IPS DF 19.7 (cell line): ENCODE measurements around the gene CD207.
A peak's percentile ranks its signal among the peaks of the same experiment; 100 is the strongest.

ENCODE experiments used
- DNase-seq: peaks from one replicate; pipeline ENCODE4 v3.0.0-alpha.2; 2013; ENCODE audit warnings: low read depth, low spot score

Gene CD207

DNA sequence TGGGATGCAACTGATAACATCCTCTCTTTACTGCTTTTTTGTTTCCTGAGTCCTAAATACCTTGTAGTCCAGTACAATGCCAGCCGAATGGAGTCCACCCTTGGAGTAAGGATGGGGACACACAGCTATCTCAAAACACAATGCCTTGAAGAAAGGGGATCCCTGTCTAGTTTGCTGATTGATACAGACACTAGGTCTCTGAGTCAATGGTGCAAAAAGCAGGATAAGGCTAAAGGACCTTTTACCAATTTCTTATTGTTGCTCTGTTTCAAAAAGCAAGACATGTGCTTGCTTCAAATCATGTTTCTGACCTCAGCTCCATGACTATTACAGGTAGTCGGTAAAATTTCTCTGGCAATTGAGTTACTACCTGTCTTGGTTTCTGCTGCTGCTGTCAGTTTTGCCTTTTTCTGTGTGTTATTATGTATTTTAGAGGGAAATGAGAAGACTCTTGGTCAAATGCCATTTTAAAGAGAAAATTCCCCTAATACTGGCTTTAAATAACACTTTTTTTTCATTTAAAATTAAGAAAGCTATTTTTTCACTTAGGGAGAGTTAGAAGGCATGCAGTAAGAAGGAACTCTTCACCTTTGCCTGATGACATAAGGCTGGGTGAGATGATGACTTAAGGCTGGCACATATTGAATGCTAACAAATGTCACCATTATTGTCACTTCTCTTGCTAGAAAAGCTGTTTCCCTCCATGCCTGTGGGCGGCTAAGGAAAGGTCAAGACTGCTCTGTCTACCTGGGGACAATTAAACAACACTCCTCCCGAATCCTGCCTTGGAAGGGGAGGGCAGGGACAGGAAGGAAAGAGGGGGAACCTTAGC lies 40.2 kb downstream of the CD207 start:
- DNase-seq, result no peak

DNA sequence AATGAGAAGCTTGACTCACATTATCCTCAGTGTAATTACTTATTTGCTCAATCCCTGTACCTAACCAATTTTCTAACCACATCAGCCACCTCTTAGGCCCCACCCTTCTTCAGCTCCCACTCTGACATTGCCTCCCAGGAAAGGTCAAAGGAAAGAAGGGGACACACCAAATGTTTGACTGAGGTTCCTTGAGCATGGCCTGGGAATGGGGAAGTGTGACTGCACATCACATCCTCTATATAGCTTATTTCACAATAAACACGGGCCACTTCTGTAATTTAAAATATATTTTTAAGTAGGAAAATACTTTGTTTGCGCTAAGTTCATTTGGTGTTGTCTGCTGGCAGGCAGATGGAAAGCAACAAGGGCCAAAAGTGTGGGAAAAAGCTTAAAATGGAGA lies 42.2 kb downstream of the CD207 start:
- DNase-seq, result no peak

DNA sequence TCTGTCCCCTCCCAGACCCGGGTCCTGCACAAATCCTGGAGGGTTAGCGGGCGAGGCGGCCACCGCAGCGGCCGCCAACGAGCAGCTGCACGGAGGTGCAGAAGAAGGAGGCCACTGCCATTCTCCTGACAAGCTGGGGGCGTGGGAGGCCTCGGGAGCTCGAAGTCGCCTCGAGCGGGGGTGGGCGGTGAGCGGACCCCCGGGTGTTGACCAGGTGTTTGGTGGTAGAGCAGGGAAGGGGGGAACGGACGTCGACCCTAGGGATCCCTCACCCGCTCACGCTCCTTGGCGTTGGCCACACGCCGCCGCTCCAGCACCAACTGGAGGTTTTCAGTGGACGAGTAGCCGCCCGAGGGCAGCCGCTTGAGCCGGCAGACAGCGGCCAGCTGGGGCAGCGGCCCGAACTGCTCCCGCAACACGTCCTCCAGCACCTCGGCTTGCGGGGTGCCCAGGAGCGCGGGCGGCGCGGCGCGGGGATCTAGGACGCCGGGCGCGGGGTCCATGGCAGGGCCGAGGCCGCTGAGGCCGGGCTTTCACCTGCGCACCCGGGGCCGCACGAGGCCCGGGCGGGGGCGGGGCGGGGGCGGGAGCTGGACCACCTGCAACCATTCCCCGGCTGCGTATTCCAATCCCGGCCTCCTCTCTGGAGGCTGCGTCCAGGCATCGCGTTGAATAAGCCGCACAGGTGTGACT lies 45.3 kb downstream of the CD207 start, which contains the start of gene FIGLA:
Gene FIGLA (minus strand): TSS at position 508 of the 693 bp plus-strand sequence. CDS start 5 bp downstream, at position 503.
- no peak for DNase-seq

DNA sequence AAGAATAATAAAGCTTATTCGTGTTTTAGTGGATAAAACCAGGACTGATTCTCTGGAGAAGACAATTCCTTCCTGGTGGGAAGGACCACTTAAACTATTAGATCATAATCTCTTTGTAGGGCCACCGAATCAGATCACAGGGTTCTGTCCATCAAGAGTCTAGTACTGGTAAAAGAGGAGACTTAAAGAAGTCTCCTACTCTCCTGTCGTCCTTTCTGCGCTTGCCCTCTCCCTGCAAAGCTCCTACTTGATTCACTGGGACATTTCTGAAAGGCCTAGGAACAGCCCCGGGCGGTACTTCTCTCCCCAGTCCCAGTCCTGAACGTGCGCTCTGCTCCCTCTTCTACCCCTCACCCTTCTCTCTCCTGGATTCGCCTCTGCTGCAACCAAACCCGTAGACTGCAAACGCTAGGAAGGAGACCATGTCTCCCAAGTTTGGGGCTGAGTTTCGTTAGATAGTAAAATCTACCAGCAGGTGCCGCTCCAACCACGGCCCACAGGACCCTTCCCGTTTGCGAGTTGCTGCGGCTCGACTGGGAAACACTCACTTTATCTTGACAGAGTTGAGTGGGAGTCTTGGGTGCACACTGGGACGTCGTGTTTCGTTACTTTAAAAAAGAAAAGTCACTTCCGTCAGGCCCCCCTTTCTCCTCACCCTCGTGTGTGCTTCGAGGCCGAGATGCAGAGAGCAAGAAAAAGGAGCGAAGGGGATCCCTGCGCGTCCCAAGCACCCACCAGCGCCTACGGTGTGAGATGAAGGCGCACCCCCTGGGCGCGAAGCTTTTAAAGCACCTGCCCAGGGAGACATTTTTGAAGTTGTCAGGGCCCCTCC lies 46.1 kb downstream of the CD207 start:
- peak; percentile 67 for DNase-seq

DNA sequence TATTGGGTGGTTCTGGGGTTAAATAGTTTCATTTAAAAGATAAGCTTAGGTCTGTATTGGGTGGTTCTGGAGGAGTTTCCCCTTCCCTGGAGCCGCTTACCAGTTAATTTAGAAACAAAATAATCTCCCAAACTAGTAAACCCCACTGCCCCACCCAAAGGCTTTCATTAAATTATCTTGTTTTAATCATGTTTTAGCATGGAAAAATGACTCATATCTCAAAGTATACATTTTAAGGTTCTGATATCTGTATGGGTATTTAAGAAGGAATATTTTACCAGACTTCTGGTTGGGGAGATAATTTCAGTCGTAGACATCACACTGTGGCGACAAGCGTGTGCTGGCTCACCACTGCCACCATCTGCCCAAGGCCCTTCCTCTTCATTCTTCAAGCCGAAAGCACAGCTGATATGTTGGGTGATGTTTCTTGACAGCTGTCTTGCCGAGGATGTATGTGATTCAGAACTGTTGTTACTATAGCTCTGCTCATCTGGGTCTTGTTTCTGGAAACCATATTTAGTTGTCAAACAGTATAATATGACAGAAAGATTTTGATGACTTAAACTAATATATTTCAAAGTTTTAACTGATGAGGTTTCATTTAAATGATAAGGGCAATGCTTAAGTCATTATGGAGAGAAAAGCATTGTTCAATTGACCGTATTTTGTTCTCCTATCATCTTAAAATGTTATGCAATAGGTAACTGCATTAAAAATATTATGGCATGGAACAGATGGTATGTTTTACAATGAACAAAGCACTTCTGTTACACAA lies 50.3 kb downstream of the CD207 start:
- DNase-seq, result no peak

DNA sequence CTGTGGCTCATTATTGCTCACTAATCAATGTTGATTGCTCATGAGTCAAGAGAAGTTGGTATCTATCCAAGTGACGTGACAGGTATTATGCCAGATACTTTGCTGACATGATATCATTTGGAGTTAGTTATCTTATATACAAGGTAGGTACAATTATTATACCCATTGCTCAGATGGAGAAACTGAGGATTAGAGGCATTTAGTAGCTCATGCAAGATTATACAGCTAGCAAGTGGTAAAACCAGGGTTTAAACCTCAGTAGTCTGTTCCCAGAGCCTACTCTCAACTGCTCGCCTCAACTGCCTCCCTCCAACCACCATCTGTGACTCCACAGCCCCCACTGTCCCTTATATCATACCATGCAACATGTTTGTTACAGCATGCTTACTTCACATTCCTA lies 51.3 kb downstream of the CD207 start:
- DNase-seq, result no peak
